Activated CD8-positive, alpha-beta memory T cell treated with anti-CD3 and anti-CD28 coated beads, Interleukin-2, amount 50 U/mL, for 1 hour (primary cell): Measurements from ENCODE around the gene TFCP2L1.
"Not testable (repeated sequence)": the region's sequence is repeated elsewhere in the genome, so short reads cannot be mapped to it uniquely, and the experiment has no call there.

Source experiments
- DNase-seq: peaks from one replicate; pipeline ENCODE4 v3.0.0-alpha.2; 2020; ENCODE audit errors: extremely low read depth

Gene TFCP2L1

DNA sequence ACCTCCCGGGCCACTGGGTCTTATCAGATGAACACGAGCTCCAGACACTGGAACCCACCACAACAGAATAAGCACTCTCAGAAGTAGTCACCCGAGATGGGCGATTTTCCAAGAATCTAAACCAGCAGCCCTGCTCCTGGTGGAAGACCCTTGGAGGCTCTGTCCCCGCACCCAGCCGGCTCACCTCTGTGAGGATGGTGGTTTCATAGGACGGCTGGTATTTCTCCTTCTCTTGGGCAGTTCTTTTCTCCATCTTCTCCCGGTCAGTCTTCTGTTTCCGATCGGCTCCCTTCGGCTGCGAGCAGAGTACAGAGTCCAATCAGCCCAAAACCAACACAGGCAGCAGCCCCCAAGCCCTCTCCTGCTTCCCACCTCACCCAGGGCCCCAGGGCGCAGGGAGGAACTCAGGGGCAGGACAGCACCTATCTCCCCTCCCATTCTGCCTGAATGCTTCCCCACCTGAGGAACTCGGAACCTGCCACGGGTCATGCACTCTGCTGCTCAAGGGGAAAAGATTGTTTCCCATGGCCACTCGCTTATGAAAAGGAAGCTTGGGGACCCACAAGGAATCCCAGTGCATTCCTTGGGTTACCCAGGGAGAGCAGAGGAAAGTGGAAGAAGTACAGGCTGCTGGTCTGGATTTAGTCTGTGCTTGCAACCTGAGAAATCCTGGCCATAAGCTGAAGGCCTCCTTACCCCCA, 42.7 kb downstream of the TFCP2L1 start:
- no peak for DNase-seq

DNA sequence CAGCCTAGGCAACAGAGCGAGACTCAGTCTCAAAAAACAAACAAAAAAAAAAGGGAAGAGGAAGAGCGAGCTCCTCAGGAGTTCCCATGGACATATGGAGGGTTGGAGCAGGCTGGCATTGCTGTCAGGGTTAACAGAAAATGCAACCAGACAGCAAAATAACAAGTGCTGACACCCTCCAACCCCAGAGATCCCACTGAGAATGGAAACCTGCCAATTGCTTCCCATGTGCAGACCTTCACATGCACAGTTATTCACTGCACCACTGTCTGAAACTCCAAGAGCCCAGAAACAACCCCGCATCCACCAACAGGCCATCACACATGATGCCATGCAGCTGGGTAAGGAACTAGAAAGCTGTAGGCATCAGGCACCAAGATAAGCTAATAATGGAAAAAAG, 43.5 kb downstream of the TFCP2L1 start:
- no peak for DNase-seq

DNA sequence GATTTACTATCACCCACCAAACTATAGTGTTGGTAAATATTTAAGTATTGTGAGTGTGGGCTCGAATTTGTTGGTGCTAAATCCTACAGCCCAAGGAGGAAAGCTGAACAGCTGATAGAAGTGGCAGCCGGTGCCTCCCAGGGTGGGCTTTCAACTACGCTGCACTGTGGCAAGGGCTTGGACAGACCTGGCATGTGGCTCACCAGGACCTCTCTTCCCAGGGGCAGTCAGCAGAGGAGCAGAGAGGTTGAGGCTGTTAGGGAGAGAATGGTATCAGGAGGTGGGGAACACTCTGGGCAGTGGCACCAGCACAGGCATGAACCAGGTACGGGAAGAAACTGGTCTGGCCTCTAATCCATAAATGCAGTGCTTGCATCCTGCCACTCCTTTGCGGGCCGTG, 44.6 kb downstream of the TFCP2L1 start:
- no peak for DNase-seq

DNA sequence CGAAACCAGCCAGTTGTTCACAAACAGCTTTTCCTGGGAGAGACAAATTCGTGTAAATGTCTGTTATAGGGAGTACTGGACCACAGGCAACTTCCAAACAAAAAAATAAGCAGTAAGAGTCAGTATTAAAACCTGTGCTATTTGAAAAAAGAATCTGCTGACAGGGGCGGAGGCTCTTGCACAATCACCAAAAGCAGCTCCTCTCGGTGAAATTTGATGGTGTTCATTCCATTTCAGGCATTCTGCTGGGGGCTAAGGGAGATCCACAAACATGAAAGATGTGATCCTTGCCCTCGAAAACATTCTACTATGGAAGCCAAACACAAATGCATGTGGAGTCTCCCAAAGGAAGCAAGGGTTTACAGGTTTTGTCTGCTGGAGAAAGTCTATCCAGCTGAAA, 45.0 kb downstream of the TFCP2L1 start:
- DNase-seq = no peak

DNA sequence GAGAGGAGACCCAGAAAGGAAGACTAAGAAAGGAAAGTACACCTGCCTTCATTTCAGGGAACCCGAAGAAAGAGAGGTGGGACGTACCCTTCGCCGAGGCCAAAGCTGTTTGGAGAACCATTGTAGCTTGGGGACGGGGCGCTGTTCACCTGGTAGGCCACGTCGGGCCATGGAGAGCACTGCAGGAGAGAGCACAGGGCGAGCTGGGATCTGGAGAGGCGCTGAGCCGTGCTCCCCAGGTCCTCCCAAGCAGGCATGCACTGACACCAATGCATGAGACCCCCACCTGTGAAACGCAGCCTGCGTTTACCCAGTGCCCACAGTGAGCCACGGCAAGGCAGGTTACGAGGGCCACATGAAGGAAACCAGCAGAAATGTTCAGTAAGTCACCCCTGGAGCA, 45.5 kb downstream of the TFCP2L1 start:
- DNase-seq = no peak

DNA sequence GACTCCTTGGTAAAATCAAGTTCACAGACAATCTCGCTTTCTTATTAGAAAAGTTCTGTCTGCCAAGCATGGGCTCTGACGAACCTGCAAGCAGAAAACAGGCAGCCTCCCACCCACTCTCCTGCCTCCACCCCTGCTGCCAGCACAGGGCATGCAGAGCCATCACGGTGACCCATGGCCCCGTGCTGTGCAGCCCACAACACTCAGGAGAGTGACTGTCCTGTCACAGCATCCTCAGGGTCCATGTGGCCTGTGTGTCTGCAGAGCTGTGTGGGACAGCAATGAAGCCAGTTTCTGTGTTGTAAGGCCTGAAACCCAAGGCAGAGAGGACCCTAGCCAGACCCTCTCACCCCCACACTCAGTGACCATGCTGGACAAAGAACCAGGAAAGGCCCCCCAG, 46.2 kb downstream of the TFCP2L1 start:
- no peak for DNase-seq

DNA sequence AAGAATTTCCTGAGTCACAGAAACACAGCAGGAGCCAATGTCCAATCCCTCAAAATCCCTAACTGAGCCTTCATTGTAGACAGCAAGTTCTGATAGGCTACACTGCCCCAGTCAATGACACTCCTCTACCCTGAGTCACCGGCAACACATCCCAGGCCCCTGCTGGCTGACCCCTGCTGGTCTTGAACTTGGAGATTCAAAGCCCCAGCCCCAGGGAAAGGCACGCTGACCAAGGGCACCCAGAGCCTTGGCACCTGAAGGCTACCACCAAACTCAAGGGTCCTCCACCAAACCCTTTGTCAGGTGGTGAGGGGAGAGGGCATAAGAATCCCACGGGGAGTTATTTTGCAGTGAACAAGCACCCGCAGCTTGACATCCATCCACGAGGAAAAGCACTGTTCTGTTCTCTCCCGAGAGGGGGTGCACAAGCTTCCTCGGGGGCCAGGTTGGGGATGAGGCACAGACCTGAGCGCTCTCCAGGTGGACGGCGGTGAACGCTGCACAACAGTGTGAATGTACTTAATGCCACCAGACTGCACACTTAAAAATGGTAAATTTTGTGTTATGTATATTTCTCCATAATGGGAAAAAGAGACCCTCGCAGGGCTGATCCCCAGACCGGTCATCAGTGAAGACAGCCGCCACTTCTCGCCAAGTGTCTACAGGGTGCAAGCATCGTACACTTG, 46.9 kb downstream of the TFCP2L1 start:
- no peak for DNase-seq

DNA sequence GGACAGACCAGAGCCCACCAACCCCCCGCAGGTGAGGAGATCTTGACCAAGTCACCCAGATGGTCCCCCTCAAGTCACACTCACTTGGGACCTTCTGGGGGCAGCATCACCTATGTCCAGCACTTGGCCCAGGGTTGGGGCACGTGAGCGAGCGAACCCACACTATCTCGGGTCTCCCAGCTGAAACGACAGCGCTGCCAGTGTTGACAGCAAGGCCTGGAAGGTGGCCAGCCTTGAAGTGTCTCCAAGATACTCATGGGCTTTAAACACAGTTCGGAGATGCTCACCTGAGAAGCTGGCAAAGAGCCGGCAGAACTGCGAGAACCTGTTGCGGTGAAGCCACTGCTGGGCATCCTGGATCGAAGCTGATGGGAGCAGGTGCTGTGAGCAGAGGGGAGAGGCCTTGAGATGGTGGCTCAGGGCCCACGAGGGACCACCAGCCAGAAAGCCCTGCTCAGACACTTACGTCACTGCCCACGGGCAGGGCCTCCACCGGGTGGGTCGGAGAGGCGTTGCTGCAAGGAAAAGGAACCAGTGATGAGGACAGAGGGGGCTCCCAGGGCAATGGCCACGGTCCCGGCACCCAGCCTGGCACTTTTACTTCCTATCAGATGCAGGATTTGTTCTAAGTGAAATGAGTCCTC, 47.5 kb downstream of the TFCP2L1 start:
- DNase-seq = no peak

DNA sequence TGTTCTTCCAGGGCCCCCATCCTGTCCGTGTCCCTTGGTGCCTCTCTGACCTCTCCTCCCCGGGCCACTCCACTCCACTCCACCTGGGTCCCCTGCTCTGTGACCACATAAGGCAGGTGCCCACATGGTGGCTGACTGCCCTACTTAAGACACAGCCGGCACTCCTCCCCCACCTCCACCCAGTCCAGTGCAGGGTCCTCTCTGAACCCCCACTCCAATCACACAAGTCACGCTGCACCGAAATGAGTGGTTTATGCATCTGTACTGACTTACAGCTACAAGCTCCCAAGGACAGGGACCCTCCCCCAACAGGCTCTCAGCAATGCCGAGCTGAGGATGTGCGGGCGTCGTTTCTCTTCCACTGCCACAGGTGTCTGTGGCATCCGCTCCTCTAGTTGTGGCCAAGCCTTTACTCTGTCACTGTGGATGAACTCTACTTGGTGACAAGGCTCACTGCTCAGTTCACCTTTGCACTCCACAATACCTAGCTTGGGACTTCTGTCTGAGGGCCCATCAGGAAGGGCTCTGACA, 48.3 kb downstream of the TFCP2L1 start:
- no peak for DNase-seq

DNA sequence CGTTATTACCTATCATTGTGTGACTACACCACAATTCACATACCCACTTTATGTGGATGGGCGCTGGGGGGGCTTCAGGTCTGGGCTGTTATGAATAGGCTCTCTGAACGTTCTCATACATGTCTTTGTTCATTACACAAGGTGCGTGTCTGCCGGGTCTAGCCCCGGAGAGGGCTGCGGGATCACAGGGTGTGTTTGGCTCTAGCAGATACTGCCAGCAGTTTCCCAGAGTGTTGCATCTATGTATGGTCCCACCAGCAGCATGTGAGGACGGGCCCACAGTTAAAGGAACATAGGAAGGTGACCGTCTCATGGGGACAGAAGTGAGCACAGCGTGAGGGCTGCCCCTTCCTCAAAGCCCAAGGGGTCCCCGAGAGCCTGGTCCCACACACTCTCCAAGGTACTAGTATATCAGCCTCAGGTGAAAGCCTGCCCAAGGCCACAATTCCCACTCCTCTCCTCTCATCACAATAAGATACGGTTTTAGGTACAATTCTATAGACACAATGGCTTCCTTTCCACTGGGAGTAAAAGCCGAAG, 48.8 kb downstream of the TFCP2L1 start:
- DNase-seq = no peak

DNA sequence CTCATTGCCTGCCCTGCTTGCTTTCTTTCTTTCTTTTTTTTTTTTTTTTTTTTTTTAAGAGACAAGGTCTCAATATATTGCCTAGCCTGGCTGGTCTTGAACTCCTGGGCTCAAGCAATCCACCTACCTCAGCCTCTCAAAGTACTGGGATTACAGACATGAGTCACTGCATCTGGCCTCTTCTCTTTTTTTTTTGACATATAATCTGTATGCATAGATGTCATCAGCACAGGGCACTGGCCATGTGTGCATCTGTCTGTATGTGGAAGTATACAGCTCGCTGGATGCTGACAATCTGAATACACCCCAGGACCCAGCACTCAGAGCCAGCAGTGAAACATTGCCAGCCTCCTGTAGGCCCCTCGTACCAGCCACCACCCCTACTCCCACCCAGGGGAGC, 49.5 kb downstream of the TFCP2L1 start:
- DNase-seq = no peak

DNA sequence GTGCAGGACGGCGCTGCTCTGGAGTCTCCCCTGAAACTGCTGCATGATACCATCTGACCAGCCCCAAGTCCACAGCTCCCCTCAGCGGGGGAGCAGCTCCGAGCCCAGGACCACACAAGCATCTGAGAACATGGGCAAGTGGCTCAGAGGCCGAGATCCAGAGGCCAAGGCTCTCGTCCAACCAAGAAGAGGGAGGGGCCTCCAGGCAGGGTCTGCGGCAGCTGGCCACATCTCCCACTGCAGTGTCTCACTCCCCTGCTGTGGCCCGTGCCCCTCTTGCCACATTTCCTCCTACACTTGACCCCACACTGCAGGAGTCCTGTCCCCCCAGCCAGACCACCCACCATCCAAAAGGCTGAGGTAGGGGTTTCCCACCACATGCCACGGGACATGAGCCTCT, 50.2 kb downstream of the TFCP2L1 start:
- no peak for DNase-seq

DNA sequence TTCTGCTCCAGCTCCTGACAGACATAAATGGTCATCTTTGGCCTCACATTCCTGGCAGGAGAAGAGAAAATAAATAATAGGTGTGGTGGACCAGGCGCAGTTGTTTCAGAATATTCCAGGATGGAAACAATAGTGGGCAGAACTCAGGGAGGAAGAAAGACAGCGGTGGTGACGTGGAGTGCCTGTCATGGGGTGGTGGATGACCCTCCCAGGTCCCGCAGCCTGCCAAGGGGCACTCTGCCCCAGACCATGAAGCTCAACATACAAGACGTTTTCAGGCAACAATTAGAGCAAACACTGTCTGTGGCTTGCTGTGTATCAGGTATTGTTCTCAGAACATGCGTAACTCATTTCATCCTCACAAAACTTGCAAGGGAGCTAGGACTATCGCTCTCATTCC, 50.9 kb downstream of the TFCP2L1 start:
- DNase-seq = no peak

DNA sequence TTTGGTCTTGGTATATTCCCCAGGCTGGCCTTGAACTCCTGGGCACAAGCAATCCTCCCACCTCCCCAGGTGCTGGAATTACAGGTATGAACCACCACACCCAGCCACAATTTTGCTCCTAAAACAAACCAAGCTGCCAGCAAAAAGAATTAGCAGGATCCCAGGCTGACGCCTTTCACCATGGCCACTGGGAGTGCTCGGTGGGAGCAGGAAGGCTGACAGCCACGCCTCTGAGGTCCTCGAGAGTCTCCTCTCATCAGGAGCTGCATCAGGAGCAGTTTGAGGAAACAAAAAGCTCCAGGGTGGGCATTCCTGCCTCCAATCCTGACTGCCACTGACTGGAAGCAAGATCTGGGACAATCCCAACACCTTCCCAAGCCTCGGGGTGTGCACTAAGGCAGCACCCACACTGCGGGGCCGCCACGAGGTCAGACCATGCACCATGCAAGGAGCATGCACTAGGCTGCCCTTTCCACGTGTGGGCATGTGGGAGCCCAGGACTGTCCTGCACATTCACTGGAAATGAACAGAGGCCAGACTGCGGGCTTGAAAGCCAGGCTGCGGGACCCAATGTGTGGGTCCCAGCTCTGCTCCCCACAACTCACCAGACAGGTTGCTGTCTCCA, 51.4 kb downstream of the TFCP2L1 start:
- no peak for DNase-seq

DNA sequence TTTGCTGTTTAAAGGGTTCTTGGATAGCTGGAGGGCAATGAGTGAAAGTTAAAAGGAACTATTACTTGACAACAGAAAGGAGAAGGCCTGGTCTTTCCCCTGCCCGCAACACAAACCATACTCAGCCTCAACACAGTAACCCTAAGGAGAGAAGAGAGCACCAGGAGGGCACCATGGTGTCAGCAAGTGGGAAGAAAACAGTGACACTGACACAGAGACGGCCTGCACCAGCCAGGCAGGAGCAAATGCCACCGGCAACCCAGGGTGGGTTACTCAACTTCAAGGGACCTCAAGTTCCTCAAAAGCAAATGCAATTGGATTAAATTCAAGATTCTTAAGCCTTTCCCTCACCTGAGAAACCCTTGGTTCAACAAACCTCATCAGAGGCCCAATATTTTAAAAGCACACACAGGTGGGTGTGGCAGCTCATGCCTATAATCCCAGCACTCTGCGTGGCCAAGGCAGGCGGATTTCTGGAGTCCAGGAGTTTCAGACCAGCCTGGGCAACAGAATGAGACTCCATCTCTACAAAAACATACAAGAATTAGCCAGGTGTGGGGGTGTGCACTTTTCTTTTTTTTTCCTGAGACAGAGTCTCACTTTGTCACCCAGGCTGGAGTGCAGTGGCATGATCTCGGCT, 52.3 kb downstream of the TFCP2L1 start:
- no peak for DNase-seq

DNA sequence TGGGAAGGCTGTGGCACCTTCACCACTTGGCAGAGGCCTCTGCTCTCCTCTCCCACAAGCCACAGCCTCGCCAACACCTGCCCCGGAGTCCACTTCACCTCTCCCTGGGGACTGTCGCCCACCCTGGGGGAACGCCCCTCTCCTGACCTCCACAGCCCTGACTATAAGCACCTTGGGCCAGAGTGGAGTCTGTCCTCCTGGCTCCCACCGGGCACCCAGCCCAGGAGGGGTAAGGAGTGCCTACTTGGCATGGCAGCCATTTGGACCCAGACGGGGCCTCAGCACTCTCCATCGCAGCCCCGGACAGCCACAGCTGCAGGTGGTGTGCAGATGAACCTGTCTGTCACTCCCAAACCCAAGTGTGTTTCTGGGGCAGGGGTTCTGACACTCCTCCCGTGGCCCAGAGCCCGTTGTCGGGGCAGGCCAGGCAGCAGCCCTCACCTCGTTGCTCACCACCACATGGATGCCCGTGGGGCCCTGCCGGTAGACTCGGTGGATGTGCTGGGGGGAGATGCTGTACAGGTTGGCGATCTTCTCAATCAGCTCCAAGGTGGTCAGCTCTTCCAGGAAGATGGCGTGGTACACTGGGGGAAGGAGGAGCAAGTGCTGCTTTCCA, 53.5 kb downstream of the TFCP2L1 start:
- no peak for DNase-seq

DNA sequence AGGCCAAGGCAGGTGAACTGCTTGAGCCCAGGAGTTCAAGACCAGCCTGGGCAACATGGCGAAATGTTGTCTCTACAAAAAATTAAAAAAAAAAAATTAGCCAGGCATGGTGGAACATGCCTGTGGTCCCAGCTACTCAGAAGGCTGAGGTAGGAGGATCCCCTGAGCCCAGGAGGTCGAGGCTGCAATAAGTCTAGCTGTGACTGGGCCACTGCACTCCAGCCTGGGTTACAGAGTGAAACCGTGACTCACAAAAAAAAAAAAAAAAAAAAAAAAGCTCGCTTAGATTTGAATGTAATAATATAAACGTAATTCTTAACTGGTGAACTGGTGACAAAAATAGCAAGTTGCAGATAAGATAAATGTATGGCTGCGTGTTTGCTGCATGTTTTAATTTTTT, 56.5 kb downstream of the TFCP2L1 start:
- no peak for DNase-seq

DNA sequence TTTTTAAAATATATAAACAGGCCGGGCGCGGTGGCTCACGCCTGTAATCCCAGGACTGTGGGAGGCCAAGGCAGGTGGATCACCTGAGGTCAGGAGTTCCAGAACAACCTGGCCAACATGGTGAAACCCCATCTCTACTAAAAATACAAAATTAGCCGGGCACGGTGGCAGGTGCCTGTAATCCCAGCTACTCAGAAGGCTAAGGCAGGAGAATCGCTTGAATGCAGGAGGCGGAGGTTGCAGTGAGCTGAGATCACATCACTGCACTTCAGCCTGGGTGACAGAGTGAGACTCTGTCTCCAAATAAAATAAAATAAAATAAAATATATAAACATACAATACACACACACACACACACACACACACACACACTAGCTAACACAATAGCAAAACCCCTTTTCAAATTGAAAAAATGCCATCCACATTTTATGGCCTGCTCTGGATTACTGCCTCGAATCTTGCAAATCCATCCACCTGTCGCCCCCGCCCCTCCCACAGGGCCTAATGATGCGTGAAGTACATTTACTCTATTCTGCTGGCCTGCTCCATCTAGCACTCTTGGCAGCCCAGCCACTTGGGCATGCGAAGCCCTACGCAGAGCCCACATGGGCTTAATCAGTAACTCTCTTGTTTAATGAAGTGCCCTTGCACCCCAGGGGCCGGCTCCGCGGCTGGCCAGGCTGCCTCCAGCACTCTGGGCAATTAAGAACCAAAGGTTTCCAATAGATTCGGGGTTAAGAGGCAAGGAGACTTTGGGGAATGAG, 57.4 kb downstream of the TFCP2L1 start:
- not testable (repeated sequence) for DNase-seq

DNA sequence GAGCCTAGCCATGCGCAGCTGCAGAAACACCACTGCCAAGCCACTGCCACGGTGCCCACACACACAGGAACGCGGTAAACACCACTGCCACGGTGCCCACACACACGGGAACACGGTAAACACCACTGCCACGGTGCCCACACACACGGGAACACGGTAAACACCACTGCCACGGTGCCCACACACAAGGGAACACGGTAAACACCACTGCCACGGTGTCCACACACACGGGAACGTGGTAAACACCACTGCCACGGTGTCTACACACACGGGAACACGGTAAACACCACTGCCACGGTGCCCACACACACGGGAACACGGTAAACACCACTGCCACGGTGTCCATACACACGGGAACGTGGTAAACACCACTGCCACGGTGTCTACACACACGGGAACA, 59.3 kb downstream of the TFCP2L1 start:
- not testable (repeated sequence) for DNase-seq

DNA sequence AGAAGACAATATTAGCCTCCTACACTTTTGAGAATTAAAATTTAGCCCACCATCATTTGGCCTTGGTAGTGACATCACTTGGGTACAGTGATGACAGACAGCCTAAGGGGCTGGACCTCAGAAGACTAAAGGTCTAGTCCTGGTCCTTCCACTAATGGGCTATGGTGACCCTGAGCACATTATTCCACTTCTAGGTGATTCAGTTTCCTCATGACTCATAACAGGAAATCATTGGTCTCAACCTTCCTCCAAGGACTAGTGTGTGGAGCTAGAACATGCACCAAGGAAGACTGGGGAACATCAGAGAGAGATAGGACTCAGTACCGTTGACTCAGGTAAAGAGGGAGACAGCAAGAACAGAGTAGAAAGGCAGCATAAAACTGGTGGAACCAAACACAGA, 64.0 kb downstream of the TFCP2L1 start:
- no peak for DNase-seq

DNA sequence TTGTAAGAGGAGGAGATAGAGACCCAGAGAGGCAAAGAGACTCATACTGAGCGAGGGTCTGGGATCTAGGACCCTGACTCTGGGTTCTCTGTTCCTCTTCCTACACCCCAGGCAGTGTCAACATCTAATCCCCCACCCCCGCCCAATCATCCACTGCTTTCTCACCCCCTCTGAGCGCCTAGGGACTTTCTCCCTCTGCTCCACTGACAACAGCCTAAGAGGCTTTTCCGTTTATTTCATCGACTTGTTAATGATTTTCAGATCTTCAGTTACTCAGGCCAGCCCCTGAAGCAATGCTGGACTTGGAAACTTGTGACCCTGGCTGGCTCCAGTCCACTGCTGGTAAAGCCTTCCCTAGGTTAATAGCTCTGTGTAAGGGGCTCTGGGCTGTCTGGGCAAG, 65.1 kb downstream of the TFCP2L1 start:
- no peak for DNase-seq
